Measurements from ENCODE around the gene COL1A1.

Gene COL1A1

GRCh38 chr17:50199803-50200456 lies 1.5 kb downstream of the COL1A1 start:
- peak; percentile 79 for DNase-seq

- DNase-seq, result no peak
Measured at GRCh38 chr17:50199211-50199802, 2.1 kb downstream of the COL1A1 start.

- DNase-seq, result no peak
Measured at GRCh38 chr17:50198026-50198669, 3.3 kb downstream of the COL1A1 start.

- DNase-seq, result no peak
Measured at GRCh38 chr17:50196826-50197225, 4.6 kb downstream of the COL1A1 start.

GRCh38 chr17:50196036-50196435 lies 5.4 kb downstream of the COL1A1 start:
- no peak for DNase-seq

- no peak for DNase-seq
Measured at GRCh38 chr17:50194934-50195865, 6.2 kb downstream of the COL1A1 start.

- DNase-seq, result no peak
Measured at GRCh38 chr17:50194140-50194933, 7.1 kb downstream of the COL1A1 start.

- no peak for DNase-seq
Measured at GRCh38 chr17:50192618-50193291, 8.7 kb downstream of the COL1A1 start.

- no peak for DNase-seq
Measured at GRCh38 chr17:50192144-50192617, 9.2 kb downstream of the COL1A1 start.

GRCh38 chr17:50191359-50192143 lies 9.9 kb downstream of the COL1A1 start:
- DNase-seq, result no peak

GRCh38 chr17:50190603-50191358 lies 10.7 kb downstream of the COL1A1 start:
- no peak for DNase-seq

GRCh38 chr17:50190293-50190602 lies 11.2 kb downstream of the COL1A1 start:
- DNase-seq, result no peak

GRCh38 chr17:50189550-50190292 lies 11.7 kb downstream of the COL1A1 start:
- DNase-seq, result no peak

GRCh38 chr17:50188921-50189549 lies 12.4 kb downstream of the COL1A1 start:
- DNase-seq, result no peak

GRCh38 chr17:50188531-50188920 lies 12.9 kb downstream of the COL1A1 start:
- no peak for DNase-seq

GRCh38 chr17:50187751-50188530 lies 13.5 kb downstream of the COL1A1 start:
- DNase-seq, result no peak

GRCh38 chr17:50187394-50187725 lies 14.1 kb downstream of the COL1A1 start:
- no peak for DNase-seq

- DNase-seq, result no peak
Measured at GRCh38 chr17:50186661-50187393, 14.6 kb downstream of the COL1A1 start.

Measured in GOT3 (cell line).